Activated naive CD8-positive, alpha-beta T cell treated with anti-CD3 and anti-CD28 coated beads, Interleukin-2, amount 50 U/mL, for 24 hours (primary cell): ENCODE measurements around the gene HTT.

Experiments
- ATAC-seq: fragments of 150-1000 bp; cut with Tn5 transposase; one replicate; pipeline ENCODE4 v1.10.0; 2021
- DNase-seq: peaks from one replicate; pipeline ENCODE4 v3.0.0; 2021
- H3K27ac Mint-ChIP-seq: one replicate; pipeline ENCODE4 v1.8.0; 2021; ENCODE audit warnings: mild to moderate bottlenecking, mixed read lengths
- H3K27me3 Mint-ChIP-seq: one replicate; pipeline ENCODE4 v1.8.0; 2021; ENCODE audit warnings: mixed read lengths
- H3K36me3 Mint-ChIP-seq: one replicate; pipeline ENCODE4 v1.8.0; 2021; ENCODE audit warnings: low read depth, mixed read lengths
- H3K4me1 Mint-ChIP-seq: one replicate; pipeline ENCODE4 v1.8.0; 2021; ENCODE audit warnings: mixed read lengths
- H3K4me3 Mint-ChIP-seq: one replicate; pipeline ENCODE4 v1.8.0; 2021; ENCODE audit warnings: mild to moderate bottlenecking, moderate library complexity, mixed read lengths
- H3K9me3 Mint-ChIP-seq: one replicate; pipeline ENCODE4 v1.8.0; 2021; ENCODE audit warnings: mixed read lengths

HTT gene

GRCh38 chr4:3197366-3198105, 123.1 kb downstream of the HTT start:
- H3K9me3 Mint-ChIP-seq: no peaks in the 10 kb centered on the region
- H3K27me3 Mint-ChIP-seq: no peaks in the 10 kb centered on the region
- H3K4me3 Mint-ChIP-seq: no peak overlapping the region
- no peak for ATAC-seq
- H3K27ac Mint-ChIP-seq: no peak overlapping the region
- DNase-seq: no peak
- peaks cover 56% of the 10 kb centered on the region for H3K4me1 Mint-ChIP-seq
- H3K36me3 Mint-ChIP-seq: peaks cover 11% of the 10 kb centered on the region

GRCh38 chr4:3198906-3199305, 124.4 kb downstream of the HTT start:
- ATAC-seq (no peak), DNase-seq (no peak)
- H3K9me3 Mint-ChIP-seq: no peaks in the 10 kb centered on the region
- H3K4me1 Mint-ChIP-seq: peaks cover 61% of the 10 kb centered on the region
- peaks cover 19% of the 10 kb centered on the region for H3K36me3 Mint-ChIP-seq
- no peaks in the 10 kb centered on the region for H3K27me3 Mint-ChIP-seq
- H3K4me3 Mint-ChIP-seq: no peak overlapping the region
- no peak overlapping the region for H3K27ac Mint-ChIP-seq

GRCh38 chr4:3199653-3200422, 125.4 kb downstream of the HTT start:
- DNase-seq: no peak
- Mint-ChIP-seq H3K36me3 (peaks cover 22% of the 10 kb centered on the region), H3K4me3 (no peak overlapping the region), H3K4me1 (peaks cover 57% of the 10 kb centered on the region), H3K27ac (no peak overlapping the region), H3K9me3 (no peaks in the 10 kb centered on the region), H3K27me3 (no peaks in the 10 kb centered on the region)
- no peak for ATAC-seq

- Mint-ChIP-seq H3K4me1 (peaks cover 51% of the 10 kb centered on the region), H3K27ac (no peak overlapping the region), H3K9me3 (no peaks in the 10 kb centered on the region), H3K4me3 (no peak overlapping the region), H3K27me3 (no peaks in the 10 kb centered on the region), H3K36me3 (peaks cover 22% of the 10 kb centered on the region)
- ATAC-seq (no peak), DNase-seq (no peak)
Observed at GRCh38 chr4:3200423-3201090, 126.1 kb downstream of the HTT start.

- DNase-seq (peak; percentile 63), ATAC-seq (peak; percentile 90)
- Mint-ChIP-seq H3K36me3 (peaks cover 20% of the 10 kb centered on the region), H3K4me3 (peak overlapping the region; percentile 54), H3K4me1 (peaks cover 37% of the 10 kb centered on the region), H3K27me3 (no peaks in the 10 kb centered on the region), H3K9me3 (no peaks in the 10 kb centered on the region), H3K27ac (peak overlapping the region; percentile 73)
Observed at GRCh38 chr4:3201718-3202702, 127.5 kb downstream of the HTT start.

GRCh38 chr4:3202836-3203820, 128.6 kb downstream of the HTT start:
- Mint-ChIP-seq H3K4me1 (peaks cover 30% of the 10 kb centered on the region), H3K36me3 (peaks cover 21% of the 10 kb centered on the region), H3K9me3 (no peaks in the 10 kb centered on the region)

GRCh38 chr4:3203971-3204431, 129.5 kb downstream of the HTT start:
- Mint-ChIP-seq H3K4me3 (no peak overlapping the region), H3K27me3 (no peaks in the 10 kb centered on the region), H3K4me1 (peaks cover 30% of the 10 kb centered on the region), H3K36me3 (peaks cover 23% of the 10 kb centered on the region), H3K27ac (no peak overlapping the region), H3K9me3 (no peaks in the 10 kb centered on the region)
- ATAC-seq (no peak), DNase-seq (no peak)

More at GRCh38 chr4:3202836-3203820, 128.6 kb downstream of the HTT start:
- H3K27me3 Mint-ChIP-seq: no peaks in the 10 kb centered on the region
- H3K4me3 Mint-ChIP-seq: peak overlapping the region; percentile 54
- ATAC-seq (peak; percentile 25), DNase-seq (peak; percentile 30)
- H3K27ac Mint-ChIP-seq: peak overlapping the region; percentile 73

GRCh38 chr4:3205995-3206394, 131.5 kb downstream of the HTT start:
- Mint-ChIP-seq H3K4me1 (peaks cover 29% of the 10 kb centered on the region), H3K27ac (no peak overlapping the region), H3K27me3 (no peaks in the 10 kb centered on the region), H3K9me3 (no peaks in the 10 kb centered on the region), H3K4me3 (no peak overlapping the region), H3K36me3 (peaks cover 31% of the 10 kb centered on the region)
- DNase-seq: no peak
- no peak for ATAC-seq

GRCh38 chr4:3206439-3207100, 132.1 kb downstream of the HTT start:
- H3K9me3 Mint-ChIP-seq: no peaks in the 10 kb centered on the region
- H3K4me3 Mint-ChIP-seq: no peak overlapping the region
- DNase-seq (no peak), ATAC-seq (no peak)
- peaks cover 25% of the 10 kb centered on the region for H3K4me1 Mint-ChIP-seq
- H3K36me3 Mint-ChIP-seq: peaks cover 31% of the 10 kb centered on the region
- no peaks in the 10 kb centered on the region for H3K27me3 Mint-ChIP-seq
- H3K27ac Mint-ChIP-seq: no peak overlapping the region

GRCh38 chr4:3207531-3208037, 133.1 kb downstream of the HTT start:
- peaks cover 15% of the 10 kb centered on the region for H3K4me1 Mint-ChIP-seq
- H3K27ac Mint-ChIP-seq: no peak overlapping the region
- no peaks in the 10 kb centered on the region for H3K27me3 Mint-ChIP-seq
- H3K4me3 Mint-ChIP-seq: no peak overlapping the region
- DNase-seq (no peak), ATAC-seq (no peak)
- no peaks in the 10 kb centered on the region for H3K9me3 Mint-ChIP-seq
- peaks cover 33% of the 10 kb centered on the region for H3K36me3 Mint-ChIP-seq

- DNase-seq (no peak), ATAC-seq (no peak)
- H3K4me3 Mint-ChIP-seq: no peak overlapping the region
- peaks cover 2% of the 10 kb centered on the region for H3K4me1 Mint-ChIP-seq
- no peaks in the 10 kb centered on the region for H3K27me3 Mint-ChIP-seq
- H3K9me3 Mint-ChIP-seq: no peaks in the 10 kb centered on the region
- H3K36me3 Mint-ChIP-seq: peaks cover 28% of the 10 kb centered on the region
- no peak overlapping the region for H3K27ac Mint-ChIP-seq
Observed at GRCh38 chr4:3208826-3209225, 134.3 kb downstream of the HTT start.

- ATAC-seq (no peak), DNase-seq (no peak)
- no peak overlapping the region for H3K4me3 Mint-ChIP-seq
- peaks cover 25% of the 10 kb centered on the region for H3K36me3 Mint-ChIP-seq
- H3K27me3 Mint-ChIP-seq: no peaks in the 10 kb centered on the region
- no peaks in the 10 kb centered on the region for H3K9me3 Mint-ChIP-seq
- H3K27ac Mint-ChIP-seq: no peak overlapping the region
- H3K4me1 Mint-ChIP-seq: no peaks in the 10 kb centered on the region
Observed at GRCh38 chr4:3209551-3210325, 135.3 kb downstream of the HTT start.
